Activated CD4-positive, alpha-beta T cell treated with anti-CD3 and anti-CD28 coated beads, Interleukin-2, amount 50 U/mL, for 24 hours (primary cell): ENCODE data around the gene HAND1.
"Not testable (repeated sequence)": the region's sequence is repeated elsewhere in the genome, so short reads cannot be mapped to it uniquely, and the experiment has no call there.

Experiments used
- DNase-seq, 2 donors: peaks; one replicate each; pipeline ENCODE4 v3.0.0-alpha.2; 2020; ENCODE audit warnings: low read depth in 1 of 2, low spot score in 1 of 2

The HAND1 gene

DNA sequence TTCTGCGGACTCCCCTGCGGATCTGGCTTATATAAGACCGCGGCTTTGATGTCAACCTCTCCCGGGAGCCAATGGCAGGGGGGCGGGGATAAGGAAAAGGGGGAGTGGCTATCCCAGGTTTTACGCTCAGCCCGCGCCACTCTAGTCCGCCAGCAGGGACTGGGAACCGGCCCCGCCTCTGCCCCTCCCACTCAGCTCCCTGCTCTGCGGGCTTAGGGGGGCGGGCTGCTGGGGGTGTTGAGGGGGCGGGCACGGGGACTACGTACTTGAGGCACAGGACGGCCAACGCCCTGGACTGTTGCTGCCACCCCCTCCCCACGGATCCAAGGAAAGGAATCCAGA lies at the start of gene HAND1:
Gene HAND1, minus strand, starts transcription at position 4 of the 342 bp plus-strand sequence. CDS start 219 bp downstream, outside the sequence.
- DNase-seq: no peak

DNA sequence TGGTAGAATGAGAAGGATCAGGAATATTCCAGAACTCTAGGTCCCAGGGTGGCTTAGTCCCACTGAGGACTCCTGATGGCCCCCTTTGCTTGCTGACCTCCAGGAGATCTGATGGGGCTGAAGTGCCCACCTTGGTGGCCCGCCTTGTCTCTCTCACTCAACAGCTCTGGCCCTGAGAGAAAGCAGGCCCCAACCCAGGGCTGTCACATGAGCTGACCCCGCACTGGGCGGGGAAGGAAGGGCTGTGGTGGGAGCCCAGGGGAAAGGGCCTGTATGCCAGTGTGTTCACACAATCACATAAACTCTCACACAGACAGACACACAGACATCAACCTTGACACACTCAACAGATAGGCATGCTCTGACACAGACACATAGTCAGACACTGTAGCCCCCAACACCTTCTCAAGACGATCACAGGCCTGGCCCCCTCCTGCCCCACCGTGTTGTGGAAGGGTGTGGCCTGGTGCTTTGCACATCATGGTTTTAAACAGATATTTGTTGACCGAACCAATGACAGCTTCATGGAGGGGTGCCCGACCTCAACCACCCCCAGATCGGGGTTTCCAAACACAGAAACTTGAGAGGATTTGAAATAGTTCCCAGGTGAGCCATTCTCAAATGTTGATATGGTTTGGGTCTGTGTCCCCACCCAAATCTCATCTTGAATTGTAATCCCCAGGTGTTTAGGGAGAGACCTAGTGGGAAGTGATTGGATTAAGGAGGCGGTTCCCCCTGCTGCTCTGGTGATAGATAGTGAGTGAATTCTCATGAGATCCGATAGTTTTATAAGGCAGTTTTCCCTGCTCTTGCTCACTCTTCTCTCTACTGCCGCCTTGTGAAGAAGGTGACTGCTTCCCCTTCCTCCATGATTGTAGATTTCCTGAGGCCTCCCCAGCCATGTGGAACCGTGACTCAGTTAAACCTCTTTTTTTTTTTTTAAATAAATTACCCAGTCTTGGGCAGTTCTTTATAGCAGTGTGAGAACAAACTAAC lies 48.5 kb upstream of the HAND1 start:
- DNase-seq: no peak

DNA sequence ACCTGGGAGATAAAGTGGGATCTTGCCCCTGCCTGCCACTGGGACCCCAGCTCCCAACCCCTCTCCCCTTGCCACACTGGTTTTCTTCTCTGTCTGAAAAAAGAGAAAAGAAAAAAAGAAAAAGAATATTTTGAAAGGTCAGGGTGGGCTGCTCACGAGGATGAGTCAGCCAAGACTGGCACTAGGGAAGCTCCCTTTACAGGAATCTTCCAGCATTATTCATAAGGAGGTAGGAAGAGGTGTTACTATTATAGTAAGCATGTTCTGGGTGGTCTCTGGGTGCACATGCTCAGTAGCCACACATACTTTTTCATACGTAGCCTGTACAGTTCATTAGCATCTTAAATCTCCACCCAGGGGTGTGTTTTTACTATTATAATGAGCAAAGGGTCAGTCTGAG lies 46.8 kb upstream of the HAND1 start:
- no peak for DNase-seq

DNA sequence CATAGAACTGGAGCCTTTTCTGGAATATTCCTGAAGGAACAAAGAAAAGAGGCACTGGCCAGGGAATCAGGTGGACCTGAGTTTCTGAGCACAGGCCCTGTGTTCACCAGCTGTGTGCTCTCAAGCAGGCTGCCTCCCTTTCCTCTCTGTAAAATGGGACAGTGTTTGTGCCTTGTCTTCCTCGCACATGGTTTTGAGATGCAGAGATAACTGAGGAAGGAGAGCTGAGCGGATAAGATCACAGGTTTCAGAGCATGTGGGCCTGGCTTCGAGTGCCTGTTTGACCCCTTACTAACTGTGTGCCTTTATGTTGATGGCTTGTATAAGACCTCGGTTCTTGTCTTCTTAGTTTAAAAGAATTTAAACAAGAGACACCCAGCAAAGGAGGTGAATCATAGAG lies 46.2 kb upstream of the HAND1 start:
- DNase-seq: no peak

DNA sequence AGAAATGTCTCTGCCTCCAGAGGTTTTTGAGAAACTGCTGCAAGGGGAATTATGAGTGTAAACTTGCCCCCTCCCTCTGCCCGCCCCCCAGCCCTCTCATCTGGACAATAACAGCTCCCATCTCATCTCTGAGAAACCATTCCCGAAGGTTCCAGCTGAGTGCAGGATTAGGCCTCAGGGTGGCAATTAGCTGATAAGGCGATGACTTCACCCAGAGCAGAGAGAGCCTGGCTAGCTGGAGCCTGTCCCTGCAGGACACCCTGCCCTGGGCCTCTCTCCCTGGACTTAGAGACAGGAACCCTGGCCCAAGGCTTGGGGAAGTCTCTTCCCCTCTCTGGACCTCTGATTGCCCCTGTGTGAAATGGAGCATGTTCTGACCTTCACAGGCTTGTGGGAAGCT lies 45.7 kb upstream of the HAND1 start:
- DNase-seq: no peak

DNA sequence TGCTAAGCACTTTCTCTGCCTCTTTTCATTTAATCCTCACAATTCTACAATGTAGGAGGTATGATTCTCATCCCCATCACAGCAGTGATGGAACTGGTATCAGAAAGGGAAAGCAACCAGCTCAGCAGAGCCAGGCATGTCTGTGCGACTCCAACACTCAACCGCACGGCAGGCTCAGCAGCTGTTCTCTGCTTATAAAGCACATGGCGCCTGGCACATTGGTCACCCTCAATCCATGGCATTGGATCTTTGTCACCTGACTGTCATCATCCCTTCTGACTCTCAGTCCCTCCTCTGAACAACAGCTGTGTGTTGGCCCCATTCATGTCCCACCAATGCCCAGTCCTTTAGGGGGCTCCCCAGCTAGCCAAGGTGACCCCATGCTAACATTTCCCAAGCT lies 45.1 kb upstream of the HAND1 start:
- no peak for DNase-seq

DNA sequence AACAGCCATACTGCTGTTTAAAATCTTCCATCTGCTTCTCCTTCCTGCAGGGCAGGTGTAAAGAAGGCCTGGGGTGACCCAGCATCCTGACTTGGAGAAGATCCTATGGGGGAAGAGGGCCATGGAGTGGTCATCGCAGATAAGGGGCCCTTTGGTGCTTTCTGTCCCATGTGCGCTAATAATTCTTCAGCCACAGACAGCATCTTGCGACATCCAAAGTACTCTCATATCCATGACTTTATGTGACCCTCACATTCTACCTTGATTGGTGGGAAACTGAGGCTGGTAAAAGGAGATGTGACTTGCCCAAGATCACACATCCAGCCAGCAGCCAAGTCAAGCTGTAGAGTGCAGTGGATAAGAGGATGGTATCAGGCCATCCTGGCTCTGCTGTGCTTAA lies 44.3 kb upstream of the HAND1 start:
- no peak for DNase-seq

DNA sequence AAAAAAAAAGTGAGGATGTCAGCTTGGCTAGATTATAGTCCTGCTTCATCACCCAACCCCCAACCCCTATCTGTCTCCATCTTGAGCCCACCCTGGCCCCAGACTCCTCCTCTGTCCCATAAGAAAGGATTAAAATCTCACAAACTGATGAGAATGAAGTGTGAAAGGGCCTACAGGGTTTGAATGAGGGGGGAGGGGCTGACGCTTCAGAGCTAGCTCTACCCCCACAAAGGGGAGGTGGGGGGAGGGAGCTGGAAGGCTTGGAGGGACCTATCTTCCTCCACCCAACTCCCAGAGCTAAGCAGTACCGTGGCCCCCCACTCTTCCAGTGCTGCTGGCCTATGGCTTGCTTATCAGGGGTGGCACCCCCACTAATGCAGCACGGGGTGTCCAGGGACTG lies 43.7 kb upstream of the HAND1 start:
- no peak for DNase-seq

DNA sequence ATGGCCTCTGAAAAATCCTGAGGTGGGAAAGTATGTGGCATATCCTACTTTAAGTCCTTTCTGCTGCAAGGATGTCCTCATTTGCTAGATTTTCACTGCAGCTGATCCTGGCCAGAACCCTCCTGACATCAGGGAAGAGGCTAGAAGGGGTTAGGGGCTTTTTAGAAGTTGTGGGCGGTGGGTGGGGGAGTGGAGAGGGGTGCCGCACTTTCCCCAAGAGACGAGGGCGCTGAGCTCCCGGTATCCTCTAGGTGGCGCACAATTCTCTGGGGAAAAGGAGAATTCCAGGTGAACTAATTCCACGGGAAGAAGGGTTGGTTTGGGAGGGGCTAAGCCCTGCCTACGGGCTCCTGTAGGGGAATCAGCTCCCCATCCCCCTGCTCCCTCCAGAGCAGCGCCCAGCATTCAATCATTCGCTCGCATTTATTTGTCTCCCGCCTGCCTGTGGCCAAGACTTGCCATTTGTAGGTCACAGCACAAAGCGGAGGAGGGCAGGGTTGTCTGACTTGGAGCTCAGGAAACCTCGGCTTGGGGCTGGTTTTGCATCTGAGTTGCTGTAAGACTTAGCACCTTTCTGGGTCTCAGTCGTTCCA lies 42.9 kb upstream of the HAND1 start:
- no peak for DNase-seq

DNA sequence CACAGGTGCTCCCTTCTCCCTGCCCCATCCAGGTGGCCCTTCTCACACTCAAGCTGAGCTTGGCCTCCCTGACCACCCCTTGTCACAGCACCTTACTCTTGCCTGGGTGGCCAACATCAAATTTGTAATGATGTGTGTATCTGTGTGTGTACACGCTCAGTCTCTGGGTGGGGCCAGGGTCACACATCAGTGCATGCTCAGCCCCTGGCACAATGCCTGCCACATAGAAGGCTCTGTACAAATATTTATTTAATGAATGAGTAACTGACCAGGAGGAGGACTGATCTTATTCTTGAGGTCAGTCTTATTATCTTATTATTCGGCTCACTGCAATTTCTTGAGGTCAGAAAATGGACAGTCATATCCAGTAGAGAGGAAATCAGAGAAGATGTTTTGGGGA lies 41.3 kb upstream of the HAND1 start:
- no peak for DNase-seq

DNA sequence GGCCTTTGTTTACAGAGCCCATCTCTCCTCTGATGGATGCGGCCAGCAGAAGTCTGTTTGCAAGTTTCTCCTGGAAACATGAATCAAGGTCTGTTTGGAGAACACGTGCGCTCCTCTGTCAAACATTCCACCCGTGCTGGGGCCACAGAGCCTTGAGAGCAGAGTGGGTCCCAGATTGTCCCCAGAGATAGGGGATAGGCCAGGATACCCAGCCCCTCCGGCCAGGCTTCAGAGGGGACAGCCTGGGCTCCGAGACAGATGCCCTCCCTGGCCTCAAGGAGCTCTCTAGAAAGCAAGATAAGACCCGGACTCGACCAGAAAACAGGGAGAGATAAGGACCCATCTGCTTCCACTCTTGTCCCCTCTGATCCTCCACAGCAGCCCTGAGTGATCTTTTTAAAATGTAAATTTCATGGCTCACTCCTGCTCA lies 40.4 kb upstream of the HAND1 start:
- DNase-seq: no peak

DNA sequence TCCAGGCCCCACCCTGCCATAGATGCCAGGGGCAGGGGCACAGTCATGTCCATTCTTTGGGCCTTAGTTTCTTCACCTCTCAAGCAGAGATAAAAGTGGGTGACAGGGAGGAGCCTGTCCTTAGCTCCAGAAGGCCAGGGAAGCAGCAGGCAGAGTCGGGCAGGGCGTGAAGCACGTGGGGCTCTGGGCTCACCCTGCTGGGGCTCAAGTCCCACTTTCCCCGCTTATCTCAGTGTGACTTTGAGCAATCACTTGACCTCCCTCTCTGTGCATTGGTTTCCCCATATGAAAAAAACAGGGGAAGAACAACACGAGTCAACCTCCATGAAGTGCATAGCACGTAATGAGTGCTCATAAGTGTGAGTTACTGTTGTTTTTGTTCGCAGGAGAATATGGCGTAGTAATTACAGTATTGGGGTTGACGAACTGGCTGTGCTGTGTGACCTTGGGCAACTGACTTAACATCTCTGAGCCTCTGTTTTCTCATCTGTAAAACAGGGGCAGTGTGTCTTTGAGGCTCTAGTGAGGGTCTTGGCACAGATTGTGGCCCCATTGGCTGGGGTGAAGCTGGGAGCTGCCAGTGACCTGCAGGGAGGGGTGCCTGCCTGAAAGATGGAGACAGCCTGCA lies 39.9 kb upstream of the HAND1 start:
- DNase-seq: no peak

DNA sequence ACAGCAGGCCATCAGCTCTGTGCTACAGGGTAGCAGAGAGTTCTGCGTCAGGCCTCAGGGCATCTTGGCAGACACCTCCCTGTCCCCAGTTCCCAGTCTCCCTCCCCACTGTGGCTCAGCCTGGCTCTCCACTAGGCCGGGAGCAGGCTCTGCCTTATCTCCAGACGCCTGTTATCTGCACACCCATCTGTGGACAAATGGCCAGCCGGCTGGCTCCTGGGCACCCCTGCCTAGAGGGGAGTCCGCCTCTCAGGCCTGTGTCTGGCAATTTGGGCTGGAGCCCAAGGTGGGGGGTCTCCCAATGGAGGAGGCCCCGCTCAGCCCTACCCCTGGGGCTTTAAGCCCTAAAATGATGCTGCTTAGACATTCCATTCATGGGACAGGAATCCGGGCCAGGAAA lies 39.2 kb upstream of the HAND1 start:
- no peak for DNase-seq

DNA sequence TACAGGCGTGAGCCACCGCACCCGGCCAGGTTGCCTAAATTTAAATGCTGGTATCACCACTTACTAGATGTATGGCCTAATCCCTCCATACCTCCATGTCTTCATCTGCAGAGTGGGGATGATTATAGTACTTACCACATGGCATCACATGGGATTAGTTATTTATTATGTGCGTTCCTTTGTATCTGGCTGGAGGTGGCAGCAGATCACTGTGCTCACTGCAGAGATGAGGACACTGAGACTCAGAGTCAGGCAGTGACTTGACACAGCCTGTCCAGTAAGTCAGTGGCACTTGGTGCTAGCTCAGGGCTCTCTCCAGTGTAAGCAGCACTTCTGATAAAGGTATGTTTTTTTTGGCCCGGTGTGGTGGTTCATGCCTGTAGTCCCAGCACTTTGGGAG lies 38.4 kb upstream of the HAND1 start:
- no peak for DNase-seq

DNA sequence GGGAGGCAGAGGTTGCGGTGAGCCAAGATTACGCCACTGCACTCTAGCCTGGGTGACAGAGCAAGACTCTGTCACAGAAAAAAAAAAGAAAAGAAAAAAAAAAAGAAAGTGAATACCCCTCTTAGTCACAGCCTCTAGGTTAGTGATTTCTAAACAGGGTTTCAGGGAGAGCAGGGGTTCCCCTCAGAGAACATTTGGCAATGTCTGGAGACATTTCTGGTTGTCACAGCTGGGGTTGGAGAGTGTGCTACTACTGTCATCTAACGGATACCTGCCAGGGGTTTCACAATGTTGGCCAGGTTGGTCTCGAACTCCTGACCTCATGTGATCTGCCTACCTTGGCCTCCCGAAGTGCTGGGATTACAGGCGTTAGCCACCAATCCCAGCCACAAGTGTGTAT lies 37.5 kb upstream of the HAND1 start:
- DNase-seq: not testable (repeated sequence)

DNA sequence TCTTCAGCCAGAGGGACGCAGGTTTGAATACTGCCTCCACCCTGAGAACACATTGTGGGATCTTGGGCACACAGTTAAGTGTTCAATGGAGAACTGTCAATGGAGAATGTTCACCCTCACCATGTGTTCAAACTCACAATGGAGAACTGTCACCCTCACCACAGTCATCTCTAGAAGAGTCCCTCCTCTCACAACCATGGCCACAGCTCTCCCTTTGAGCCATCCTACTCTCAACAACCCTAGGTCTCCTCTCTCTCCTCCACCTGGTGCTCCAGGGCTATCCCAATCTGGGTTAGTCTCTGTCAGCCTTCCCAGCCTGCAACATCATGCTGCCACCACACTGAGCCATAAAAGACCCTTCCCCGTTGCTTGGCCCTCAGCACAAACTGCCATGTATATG lies 36.3 kb upstream of the HAND1 start:
- no peak for DNase-seq

DNA sequence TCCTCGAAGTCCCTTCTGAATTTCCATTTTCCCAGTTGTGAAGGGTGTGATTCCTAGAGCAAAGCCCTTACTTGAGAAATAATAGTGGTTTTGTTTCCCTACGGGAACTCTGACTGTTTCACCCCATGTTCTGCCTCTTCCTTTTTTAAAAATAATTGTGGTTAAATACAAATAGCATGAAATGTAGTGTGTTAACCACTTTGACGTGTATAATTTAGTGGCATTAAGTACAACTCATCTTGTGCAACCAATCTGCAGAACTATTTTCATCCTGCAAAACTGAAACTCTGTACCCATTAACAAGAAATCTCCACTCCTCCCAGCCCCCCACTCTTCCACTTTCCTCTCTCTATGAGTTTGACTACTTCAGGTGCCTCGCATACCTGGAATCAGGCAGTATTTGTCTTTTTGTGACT lies 35.6 kb upstream of the HAND1 start:
- DNase-seq: no peak

DNA sequence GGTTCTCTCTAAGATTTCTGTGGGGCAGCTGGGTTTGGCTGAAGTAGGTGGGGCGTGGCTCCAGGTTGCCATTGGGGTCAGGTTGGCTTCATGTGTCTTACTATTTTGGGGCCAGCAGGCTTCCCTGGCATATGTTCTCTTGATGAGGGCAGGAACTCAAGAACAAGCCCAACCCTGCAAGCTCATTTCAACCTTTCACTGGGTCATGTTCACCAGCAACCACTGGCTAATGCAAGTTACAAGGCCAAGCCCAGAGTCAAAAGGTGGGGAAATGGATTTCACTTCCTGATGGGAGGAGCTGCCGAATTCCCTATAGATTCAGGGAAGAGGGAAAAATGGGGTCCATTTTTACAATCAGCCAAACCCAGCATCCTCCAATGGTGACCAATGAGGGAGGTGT lies 34.0 kb upstream of the HAND1 start:
- DNase-seq: no peak

DNA sequence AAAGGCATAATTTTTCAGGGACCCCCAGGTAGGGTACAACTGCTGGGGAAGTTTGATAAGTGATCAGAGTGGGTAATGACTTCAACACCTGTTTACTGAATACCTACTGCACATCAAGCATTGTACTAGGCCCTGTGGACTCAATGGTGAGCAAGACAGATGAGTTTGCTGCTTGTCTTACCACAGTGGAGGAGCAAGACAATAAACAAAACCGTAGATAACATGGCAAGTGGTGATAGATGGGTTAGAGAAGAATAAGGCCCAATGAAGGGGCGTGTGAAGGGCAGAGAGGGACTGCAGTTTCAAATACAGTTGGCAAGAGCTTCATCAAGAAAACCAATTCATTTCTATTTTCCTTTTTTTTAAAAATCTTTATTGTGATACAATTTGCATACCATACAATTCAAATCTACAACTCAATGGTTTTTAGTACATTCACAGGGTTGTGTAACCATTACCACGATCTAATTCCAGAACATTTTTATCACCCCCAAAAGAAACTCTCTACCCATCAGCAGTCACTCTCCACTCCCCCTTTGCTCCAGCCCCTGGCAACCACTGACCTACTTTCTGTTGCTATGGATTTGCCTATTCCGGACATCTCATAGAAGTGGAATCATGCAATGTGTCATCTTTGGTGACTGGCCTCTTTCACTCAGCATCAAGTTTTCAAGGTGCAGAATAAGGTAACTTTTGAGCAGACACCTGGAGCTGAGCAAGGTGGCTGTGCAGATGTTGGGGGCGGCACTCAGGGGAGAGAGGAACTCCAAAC lies 31.9 kb upstream of the HAND1 start:
- DNase-seq: no peak

DNA sequence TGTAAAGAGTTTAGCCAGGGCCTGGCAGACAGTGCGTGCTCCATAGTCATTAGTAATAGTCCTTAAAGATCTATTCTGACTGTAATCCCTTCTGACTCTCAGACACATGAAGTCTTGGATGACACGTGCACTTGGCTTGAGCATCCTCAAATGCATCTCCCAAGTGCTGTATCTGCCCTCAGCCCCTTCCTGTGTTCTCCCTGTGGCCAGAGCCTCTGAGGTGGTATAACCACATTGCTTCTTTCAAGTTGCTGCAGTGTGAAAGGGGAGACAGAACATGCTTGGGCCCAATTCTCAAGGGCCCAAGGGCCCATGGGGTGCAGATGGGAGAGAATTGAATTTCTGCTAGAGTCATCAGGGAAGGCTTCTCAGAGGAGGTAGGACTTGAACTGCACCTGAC lies 30.1 kb upstream of the HAND1 start:
- no peak for DNase-seq

DNA sequence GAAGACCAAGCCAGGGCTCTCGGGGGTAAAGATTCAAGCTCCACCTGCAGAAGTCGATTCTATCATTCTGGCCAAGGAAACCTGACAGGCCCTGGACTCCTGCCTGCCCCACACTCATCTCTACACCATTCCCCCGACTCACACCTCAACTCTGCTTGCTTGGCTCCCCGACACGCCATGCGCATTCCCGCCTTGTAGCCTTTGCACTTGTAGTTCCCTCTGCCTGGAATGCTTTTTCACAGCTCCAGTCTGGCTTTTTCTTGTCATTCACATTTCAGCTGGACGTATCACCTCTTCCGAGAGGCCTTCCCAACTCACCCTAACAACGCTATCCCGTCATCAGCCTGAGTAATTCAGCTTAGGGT lies 28.7 kb upstream of the HAND1 start:
- DNase-seq: no peak
